GM20431 (cell line): ENCODE results near the gene ATP6V0A1.

Source experiments
- in situ Hi-C: fragments of 300-500 bp; cut with MseI, MboI; formaldehyde crosslinking; loops from one replicate; pipeline ENCODE4 v1.15.0; 2020; ENCODE audit warnings: low sequenced_read_pairs; ENCODE audit not compliant: unreplicated experiment

The ATP6V0A1 gene

DNA sequence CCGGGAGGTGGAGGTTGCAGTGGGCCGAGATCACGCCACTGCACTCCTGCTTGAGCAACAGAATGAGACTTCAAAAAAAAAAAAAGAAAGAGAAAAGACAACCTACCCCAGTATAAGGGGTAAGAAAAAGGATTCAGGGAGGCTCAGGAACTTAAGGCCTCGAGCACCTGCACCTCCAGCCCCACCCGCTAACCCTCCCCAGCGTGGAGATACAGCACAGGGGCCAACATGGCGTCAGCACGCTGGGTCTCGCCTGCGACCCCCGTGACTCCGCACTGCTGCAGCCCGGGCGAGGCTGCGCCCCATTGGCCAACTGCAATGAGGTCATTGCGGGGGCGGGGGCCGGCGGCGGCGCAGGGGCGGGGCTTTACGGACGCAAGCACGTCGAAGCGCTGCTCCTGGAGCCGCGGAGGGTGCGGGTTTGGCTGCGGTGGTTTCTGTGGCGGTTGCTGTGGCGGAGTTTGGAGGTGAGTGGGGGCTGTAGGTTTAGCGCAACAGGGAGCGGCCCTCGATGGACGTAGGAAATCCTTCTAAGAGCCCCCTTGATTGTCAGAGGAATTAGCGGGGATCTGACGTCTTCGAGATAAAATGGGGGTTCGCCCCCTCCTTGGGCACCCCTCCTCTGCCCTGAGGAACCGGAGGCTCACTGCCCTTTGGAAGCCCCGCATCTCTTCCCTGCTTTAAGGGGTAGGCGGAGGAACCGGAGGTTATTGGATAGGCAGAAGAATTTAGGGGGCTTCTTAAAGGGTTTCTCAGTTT lies at the start of gene ATP6V0A1:
TSS of gene ATP6V0A1 (plus strand) at position 382 of the 759 bp plus-strand sequence. CDS start 2,017 bp downstream, outside the sequence.
- in situ Hi-C loops: no loop called here

DNA sequence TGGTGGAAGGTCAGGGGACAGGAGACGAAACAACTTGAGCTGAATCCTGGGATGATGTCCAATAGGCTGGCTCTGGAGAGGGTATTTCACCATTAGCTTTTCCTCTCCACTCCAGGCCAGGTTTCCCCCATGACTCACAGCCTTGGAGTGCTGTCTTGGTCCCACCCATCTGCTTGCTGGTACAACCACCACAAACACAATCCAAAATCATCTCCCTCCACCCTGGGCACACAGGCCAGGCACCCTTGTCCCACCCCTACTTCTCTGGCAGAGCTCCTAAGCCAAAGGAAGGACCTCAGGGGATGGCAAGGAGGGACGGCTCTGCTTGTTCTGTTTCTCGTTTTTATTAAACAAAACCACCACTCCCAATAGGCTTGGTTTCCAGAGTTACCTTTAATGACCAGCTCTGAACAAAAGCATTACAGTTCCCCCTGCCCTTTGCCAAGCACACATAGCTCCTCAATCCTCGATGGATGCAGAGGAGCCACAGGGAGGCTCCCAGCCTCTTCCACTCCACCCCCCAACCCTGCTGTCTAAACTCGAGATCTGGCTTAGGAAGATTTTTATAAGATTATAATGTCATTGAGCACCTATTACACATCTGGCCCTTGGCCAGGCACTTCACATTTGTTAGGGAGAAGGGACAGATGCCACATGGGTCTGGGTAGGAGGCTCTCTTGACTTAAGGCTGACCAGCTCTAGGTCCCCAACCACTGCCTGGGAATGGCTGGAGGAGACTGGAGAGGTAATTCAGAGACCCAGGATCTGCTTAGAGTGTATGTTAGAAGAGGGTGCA lies 49.0 kb upstream of the ATP6V0A1 start:
- in situ Hi-C loops: loop anchor here (25.0 kb wide), 1 partner anchor 197 kb away; no protein-coding TSS in a partner anchor

DNA sequence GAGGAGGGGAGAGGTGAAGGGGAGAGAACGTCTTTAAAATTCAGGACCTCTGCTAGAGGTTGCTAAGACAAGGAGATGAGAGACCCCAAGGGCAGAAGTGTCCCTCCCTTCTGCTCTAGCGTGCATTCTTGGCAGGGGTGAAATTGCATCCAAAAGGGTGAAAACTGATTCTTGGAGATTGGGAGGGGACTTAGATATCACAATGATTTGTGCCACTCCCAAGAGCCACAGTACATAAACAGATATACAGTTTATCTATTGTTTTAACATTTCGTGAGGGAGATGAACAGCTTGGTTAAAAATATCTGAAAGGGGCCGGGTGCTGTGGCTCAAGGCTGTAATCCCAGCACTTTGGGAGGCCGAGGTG lies 48.4 kb upstream of the ATP6V0A1 start:
- in situ Hi-C loops: loop anchor here (25.0 kb wide), 1 partner anchor 198 kb away; no protein-coding TSS in a partner anchor

DNA sequence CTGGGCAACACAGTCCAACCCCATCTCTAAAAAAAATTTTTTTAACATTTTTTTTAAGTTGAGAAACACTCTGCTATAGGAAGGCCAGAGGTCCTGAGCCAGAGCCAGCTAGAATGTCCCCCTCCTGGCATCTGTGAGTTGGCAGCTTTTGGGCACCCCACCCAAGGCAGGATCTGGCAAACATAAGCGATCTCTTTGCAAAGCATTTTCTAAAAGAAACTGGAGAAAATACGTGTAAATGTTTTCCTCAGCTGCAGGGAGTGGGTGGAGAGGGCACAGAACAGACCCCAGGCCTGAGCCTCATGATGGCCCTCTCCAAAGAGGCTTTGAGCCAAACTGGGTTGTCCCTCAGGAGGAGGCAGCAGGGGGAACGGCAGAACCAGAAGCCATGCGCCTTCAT lies 47.3 kb upstream of the ATP6V0A1 start:
- in situ Hi-C loops: loop anchor here (25.0 kb wide), 1 partner anchor 199 kb away; no protein-coding TSS in a partner anchor

DNA sequence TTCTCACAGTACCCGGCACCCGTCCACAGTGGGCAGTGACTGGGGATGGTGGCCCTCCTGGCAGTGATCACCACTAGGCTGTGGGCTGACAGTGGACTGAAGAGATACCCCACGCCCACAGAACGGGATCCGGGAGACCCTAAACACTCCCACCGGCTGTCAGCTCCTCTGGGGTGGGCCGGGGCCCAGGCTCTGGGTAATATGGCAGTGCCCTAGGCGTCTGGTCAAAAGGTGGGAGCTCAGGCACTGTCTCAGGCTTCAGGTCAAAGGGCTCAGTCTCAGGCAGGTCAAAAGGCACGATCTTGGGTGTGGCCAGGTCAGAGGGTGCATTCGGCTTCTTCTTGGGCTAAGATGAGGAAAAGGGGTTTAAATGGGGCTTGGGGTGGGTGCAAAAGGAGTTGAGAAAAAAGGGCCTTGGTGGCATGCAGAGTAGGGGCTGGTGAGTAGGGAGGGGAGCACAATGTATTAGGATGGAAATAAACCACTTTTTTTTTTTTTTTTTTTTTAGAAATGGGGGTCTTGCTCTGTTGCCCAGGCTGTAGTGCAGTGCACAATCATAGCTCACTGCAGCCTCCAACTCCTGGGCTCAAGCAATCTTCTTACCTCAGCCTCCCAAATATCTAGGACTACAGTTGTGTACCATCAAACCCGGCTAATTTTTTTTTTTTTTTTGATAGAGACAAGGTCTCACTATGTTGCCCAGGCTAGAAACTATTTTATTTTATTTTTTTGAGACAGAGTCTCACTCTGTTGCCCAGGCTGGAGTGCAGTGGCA lies 46.6 kb upstream of the ATP6V0A1 start:
- in situ Hi-C loops: loop anchor here (25.0 kb wide), 1 partner anchor 200 kb away; no protein-coding TSS in a partner anchor

DNA sequence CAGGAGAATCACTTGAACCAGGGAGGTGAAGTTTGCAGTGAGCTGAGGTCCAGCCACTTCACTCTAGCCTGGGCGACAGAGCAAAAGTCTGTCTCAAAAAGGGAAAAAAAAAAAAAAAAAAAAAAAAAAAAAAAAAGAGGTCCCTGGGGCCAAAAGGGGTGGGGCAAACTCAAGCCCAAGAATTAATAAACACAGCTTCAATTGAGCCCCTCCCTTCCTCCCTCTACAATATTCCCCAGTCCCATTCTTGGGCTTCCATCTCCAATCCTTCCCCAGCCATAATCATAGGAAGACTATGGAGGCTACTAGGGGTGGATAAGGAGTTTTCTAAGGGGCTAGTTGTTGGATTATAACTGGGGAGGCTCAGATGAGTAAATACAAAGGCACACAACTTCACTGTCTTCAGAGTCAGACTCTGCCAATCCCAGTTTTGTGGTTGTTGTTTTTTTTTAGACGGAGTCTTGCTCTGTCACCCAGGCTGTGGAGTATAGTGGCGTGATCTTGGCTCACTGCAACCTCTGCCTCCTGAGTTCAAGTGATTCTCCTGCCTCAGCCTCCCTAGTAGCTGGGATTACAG lies 45.1 kb upstream of the ATP6V0A1 start:
- in situ Hi-C loops: loop anchor here (25.0 kb wide), 1 partner anchor 201 kb away; no protein-coding TSS in a partner anchor

DNA sequence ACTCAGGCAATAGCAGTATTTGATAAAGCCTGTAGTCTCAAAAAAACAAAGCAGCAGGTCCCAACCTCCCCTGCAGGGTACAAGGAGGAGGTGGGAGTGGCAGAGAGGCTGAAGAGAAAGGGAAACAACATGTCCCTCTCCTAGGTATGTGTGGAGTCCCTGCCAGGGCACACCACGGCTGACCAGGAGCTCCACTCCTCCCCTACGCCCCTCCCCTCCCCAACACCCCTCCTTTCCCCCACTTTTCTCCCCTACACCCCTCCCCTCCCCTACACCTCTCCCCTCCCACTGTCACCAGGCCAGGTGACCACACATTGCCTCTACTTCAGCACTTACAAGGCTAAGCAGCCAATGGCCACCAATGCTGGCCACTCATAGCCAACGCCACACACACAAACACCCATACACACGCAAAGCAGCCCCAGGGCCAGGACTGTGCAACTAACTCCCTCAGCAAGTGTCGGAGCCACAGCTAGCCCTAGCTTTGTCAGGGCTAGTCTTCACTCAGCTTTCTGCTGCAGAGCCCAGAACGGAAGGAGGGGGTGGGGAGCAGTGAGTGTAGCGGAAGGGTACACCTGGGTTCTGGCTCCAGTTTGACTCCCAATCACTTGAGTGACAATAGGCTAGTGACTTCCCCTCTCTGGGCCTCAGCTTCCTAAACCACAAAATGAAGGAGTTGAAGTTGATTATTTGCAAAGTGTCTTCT lies 43.8 kb upstream of the ATP6V0A1 start:
- in situ Hi-C loops: loop anchor here (25.0 kb wide), 1 partner anchor 203 kb away; no protein-coding TSS in a partner anchor

DNA sequence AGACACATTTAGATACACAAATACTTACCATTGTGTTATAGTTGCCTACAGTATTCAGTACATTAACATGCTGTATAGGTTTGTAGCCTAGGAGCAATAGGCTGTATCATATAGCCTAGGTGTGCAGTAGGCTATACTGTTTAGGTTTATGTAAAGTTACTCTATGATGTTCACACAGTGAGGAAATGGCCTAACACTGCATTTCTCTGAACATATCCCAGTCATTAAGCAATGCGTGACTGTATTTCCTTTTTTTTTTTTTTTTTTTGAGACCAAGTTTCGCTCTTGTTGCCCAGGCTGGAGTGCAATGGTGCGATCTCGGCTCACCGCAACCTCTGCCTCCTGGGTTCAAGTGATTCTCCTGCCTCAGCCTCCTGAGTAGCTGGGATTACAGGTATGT lies 40.7 kb upstream of the ATP6V0A1 start:
- in situ Hi-C loops: loop anchor here (25.0 kb wide), 1 partner anchor 206 kb away; no protein-coding TSS in a partner anchor

DNA sequence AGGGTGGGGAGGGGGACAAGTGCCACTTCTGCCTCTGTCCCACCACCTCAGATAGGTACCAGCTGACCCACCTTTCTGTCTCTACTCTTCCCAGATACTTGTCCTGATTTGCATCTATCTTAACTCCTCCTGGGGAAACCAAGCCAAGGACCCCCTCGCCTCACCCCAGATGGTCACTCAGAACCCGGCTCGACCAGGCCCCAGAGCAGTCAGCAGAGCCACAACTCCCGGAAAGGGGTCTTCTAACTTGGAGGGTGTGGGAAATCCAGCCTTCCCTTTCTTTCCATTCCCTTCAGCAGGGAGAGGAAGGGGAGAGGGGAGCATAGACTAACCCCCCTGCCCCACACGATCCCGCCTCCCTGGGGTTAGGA lies 37.6 kb upstream of the ATP6V0A1 start:
- in situ Hi-C loops: loop anchor here (10.0 to 25.0 kb wide), 2 partner anchors 104 to 209 kb away; no protein-coding TSS in a partner anchor

DNA sequence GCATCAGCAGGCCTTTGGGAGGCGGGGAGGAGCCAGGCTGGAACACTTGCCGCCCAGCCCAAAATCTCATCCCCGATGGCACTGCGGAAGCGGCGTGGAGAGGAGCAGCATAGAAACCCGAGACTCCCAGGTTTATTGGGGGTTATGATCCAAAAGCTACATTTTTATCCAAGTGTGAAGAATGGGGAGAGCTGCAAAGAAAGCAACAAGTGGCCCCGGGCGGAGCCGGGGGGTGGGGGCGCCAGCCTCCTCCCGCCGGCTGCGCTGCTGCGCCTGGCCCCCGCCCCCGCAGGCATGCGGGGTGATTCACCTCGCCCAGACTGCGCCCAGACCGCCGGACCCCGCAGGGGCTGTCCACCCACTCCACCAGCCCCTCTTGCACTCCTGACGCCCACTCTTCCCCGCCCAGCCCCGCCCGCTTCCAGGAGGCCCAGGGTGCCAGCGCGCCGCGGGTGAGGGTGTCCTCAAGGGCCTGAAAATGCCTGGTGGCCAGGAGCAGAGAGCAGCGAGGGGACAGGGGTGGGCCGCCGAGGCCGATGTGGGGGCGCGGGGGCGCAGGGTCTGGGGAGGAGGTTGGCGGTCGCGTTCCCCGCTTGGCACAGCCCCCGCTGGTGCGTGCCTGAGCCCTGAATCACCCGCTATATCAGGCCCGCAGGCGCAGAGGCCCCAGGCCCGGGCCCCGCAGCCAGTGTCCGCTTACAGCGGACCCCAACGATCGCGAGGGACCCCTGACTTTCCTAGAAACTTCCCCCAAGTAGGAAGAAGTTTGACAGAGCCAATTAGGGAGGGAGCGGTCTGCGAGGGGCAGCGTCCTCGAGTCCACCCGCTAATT lies 37.0 kb upstream of the ATP6V0A1 start:
- in situ Hi-C loops: loop anchor here (10.0 to 25.0 kb wide), 2 partner anchors 103 to 209 kb away; no protein-coding TSS in a partner anchor

DNA sequence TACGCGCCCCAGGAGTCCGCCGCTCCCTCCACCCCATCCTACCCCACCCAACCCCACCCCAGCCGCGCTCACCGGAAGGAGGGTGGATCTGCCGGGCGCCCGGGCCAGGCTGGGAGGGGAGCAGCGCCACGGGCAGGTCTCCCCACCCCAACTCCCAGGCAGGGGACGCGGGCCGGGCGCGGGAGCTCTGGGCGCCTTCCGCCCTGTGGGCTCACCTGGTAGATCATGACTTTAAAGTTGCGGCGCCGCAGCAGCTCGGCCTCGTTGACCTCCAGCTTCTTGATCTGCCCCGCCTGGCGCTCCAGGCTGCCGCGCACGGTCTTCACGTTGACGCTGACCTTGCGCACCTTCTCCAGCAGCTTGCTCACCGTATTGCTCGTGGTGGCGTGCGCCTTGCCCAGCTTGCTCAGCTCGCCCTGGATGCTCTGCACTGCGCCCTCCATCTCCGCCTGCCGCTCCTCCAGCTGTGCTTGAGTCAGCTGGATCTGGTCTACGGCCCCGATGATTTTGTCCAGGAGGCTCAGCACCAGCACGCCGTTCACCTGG lies 36.2 kb upstream of the ATP6V0A1 start:
- in situ Hi-C loops: loop anchor here (10.0 to 25.0 kb wide), 2 partner anchors 102 to 210 kb away; no protein-coding TSS in a partner anchor

DNA sequence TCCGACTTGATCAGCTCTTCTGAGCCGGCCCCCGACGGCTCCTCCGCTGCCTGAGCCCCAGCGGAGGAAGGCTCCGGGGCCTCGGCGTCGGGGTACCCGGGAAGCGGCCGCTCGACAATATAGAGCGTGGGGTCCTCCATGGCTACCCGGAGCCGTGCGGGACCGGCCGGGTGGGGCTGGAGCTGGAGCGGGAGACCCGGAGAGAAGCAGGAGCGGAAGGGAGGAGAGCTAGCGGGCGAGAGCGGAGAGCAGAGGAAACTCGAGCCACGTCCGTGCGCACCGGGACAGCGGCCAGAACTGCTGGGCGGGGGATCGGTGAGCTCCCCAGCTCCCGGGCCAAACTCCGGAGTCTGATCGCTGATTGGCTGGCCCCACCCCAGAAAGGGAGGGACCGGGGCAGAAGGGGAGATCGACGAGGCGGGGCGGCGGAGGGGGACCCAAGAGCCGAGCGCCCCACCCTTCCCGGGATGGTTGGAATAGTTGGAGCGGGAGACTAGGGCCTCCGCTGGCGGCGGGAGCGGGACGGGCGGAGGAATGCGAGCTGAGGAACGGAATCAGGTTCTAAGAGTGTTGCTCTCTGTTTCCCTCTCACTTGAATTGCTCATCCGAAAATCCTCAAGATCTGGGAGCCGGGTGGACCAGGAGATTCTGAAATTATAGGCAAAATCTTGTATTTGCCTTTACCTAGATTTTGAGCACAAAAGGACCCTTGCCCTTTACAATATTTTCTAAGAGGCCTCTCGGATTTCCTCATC lies 35.5 kb upstream of the ATP6V0A1 start, which contains the start of gene CAVIN1:
TSS of gene CAVIN1 (minus strand) at position 299 of the 755 bp plus-strand sequence. CDS start at position 140, 159 bp downstream.
- in situ Hi-C loops: loop anchor here (10.0 to 25.0 kb wide), 2 partner anchors 102 to 211 kb away; no protein-coding TSS in a partner anchor

DNA sequence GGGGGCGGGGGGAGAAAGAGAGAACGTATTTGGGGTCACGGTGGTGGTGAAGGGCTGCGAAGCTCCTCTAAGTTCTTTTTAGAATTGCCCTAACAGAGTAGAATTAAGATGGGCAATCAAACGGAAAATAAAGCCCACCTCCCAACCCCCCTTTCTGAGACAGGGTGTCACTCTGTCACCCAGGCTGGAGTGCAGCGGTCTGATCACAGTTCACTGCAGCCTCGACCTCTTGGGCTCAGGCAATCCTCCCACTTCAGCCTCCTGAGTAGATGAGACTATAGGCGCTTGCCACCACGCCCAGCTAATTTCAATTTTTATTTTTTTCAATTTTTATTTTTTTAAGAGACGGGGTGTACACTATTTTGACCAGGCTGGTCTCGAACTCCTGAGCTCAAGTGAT lies 34.9 kb upstream of the ATP6V0A1 start:
- in situ Hi-C loops: loop anchor here (10.0 to 25.0 kb wide), 2 partner anchors 101 to 211 kb away; no protein-coding TSS in a partner anchor

DNA sequence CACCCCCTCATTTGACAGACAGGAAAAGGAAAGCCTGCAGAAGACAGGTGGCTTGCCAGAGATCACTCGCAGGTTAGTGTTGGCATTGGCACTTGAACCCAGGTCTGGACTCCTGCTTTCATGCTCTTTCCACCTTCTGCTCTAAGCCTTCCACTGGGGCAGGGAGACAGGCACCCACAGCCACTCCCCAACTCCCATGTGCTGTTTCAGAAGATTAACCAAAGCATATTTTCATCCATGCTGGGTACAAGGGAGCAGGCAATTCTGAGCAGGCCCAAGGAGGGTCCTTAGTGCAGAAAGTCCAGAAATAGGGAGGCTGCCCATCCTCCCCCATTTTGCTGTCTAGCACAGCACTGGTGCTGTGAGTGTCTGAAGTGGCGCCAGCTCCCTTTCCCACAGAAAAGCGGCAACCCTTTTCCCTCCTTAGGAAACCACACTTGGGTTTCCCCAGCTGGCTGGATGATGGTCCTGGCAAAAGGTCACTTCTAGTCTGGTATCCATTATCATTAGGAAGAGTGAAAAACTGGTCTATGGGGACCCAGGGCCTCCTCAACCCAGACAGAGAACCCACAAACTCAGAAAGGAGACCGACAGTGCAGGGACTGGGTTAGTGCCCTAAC lies 33.6 kb upstream of the ATP6V0A1 start:
- in situ Hi-C loops: loop anchor here (10.0 to 25.0 kb wide), 2 partner anchors 100 to 213 kb away; no protein-coding TSS in a partner anchor

DNA sequence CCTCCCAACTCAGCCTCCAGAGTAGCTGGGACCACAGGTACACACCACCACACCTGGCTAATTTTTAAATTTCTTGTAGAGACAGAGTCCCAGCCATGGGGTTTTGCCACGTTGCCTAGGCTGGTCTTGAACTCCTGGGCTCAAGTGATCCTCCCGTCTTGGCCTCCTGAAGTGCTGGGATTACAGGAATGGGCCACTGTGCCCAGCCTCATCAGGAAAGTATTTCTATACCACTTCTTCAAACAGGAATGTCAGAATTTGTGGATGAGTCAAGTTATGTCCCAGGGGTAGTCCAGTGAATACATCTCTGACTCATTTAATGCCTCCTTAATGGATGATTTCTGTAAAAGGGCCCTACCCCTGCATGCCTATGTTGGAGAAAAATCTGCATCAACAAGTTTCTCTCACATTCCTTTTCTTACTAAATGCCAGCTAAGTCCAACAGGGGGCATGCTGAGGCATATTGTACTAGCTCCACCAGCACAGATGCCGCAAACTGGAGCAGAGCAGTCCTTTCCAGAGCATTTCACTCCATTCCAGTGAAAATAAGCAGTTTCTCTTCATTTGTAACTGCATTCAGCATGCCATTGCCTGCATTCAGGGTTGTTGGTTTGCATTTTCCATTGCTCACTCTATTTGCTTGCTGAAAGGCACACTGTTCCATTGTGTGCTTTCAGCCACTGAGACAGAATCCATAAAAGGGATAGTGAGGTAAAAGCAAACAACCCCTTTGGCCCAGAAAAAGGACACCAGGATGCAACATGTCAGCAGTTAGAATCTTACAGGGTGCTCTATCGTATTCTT lies 30.3 kb upstream of the ATP6V0A1 start:
- in situ Hi-C loops: loop anchor here (10.0 kb wide), 1 partner anchor 96 kb away; no protein-coding TSS in a partner anchor
